IPS DF 4.7 (cell line): Measurements from ENCODE around the gene GOLGA1.

ENCODE experiments used
- DNase-seq: peaks from one replicate; pipeline ENCODE4 v3.0.0-alpha.2; 2013; ENCODE audit warnings: low spot score; ENCODE audit errors: extremely low read depth

The GOLGA1 gene

DNA sequence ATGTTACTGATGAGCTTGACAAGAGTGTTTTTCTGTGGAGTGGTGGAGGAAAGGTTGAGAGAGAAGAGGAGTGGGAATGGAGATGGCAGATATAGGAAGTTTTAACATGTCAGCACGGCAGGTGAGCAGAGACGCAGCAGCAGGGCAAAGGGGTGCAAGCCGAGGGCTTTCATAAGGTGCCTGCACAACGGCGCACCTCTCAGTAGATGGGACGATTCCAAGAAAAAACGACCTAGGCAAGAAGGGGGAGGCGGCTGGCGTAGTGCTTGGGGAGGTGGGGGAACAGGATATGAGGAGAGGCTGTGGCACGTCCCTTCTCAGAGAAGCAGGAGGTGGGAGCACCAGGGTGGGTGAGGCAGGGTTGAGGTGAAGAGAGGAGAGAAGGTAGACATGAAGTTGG lies 54.4 kb downstream of the GOLGA1 start:
- no peak for DNase-seq

DNA sequence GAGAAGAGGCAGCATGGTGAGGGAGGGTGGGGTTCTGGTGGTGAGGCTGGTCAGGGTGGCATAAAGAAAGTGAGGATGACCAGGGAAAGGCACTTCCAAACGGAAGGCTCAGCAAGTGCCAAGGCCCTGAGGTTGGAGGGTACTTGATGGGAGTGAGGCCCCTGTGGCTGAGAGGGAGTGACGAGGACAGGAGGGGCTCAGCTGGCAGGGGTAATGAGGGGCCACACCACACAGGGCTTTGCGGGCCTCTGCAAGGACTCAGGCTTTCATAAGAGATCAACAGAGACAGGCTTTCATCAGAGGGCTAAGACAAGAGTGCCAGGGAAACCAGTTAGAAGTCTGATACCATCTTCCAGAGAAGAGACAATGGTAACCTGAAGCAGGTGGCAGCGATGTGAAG lies 55.3 kb downstream of the GOLGA1 start:
- no peak for DNase-seq

DNA sequence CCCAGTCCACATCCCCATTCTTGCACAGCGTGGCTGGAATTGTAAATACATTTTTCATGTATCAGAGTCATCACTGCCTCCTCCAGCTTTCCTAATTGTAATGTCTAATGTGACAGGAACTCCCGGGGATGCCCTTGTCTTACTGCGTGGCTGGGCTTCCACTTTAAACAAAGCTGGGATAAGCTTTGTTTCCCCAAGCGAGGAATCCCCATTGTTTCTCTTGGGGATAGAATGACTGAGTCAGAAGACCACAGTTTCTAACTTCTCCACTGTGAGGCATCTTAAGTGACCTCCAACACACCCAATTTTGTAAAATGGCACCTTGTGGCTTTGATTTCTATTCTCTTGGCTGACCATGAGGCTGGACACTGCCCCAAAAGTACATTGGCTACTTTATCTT lies 56.5 kb downstream of the GOLGA1 start:
- DNase-seq = no peak

DNA sequence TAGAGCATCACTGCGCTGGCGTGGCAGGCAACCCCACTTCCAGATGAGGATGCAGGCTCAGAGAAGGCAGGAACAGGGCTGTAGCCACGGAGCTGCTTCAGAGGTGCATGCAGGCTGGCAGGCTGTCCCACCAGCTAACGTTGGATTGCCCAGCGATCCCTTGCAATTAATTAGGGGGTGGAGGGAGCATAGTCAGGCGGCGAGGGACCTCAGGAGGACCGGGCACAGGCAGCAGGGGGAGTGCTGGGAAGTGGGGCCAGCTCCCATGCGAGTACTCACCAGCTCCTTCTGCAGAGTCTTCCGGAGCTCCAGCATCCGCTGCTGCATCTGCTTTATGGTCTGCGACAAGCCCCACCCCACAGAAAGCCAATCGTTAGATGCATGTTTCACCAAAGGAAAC lies 58.7 kb downstream of the GOLGA1 start:
- no peak for DNase-seq

DNA sequence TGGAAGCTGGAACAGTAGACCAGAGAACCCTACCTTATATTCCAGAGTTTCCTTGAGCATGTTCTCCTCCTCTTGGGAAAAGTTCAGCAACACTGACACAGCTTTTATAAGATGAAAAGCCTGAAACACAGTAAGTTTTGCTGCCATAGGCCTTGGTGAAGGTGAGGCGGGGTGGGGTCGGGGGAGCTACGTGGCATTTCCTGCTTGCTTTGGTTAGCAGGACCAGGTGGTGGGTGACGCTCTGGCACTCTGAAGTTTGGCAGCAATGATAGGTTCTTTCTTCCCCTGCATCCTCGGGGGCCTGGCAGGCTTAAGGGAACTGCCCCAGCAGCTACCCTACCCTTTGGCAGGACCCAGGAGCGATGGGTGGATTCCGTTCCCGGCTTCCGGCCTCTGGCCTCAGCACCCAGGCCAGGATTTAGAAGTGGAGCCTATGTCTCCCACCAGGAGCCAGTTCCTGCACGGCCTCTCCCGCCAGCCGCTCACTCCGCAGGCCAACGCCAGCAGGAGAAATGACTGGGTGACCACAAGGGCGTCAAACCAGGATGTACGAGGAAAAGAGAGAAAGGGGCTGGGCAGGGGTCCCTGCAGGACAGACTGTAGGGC lies 59.6 kb downstream of the GOLGA1 start:
- DNase-seq = no peak

- no peak for DNase-seq
These were observed 60.4 kb downstream of the GOLGA1 start for GRCh38 chr9:124880501-124880900.

DNA sequence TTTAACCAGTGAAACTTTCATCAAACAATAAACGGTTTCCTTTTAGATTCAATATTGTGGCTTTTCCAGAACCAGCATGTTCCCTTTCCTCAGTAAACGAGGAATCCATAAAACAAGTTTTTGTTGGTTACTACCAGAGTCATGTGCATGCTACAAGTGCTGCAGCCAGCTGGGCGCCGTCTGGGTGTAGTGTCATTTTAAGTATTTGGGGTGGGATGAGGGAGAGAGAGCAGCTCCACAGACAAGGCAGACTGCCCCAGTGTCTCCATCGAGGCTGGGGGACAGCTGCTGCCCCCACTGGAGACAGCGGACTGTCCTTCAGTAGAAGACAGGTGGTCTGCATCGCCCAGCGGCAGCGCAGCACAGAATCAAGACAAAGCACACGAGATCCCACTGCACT lies 61.7 kb downstream of the GOLGA1 start:
- no peak for DNase-seq

- DNase-seq = no peak
These were observed 62.4 kb downstream of the GOLGA1 start for GRCh38 chr9:124878518-124878917.

- no peak for DNase-seq
These were observed 62.9 kb downstream of the GOLGA1 start for GRCh38 chr9:124878021-124878420.

GRCh38 chr9:124877021-124877782 lies 63.7 kb downstream of the GOLGA1 start:
- no peak for DNase-seq

DNA sequence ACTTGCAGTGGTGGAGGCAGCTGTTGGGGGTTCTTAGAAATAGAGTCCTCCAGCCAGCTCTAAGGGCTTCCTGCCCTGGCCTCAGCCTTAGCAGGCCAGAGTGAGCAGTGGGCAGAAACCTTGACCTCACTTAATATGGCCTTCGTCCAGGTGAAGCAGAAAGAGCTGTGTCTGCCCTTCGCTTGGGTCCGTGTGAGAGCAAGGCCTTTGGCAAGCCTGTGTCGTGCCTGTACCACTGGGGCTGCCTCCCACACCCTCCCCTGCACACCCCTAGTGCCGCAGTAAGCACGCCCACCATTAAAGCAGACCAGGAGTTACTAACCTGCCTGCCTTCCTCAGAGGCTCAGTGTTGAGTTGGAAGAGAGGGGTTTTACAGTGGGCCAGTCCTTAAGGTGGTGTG lies 65.4 kb downstream of the GOLGA1 start:
- no peak for DNase-seq

DNA sequence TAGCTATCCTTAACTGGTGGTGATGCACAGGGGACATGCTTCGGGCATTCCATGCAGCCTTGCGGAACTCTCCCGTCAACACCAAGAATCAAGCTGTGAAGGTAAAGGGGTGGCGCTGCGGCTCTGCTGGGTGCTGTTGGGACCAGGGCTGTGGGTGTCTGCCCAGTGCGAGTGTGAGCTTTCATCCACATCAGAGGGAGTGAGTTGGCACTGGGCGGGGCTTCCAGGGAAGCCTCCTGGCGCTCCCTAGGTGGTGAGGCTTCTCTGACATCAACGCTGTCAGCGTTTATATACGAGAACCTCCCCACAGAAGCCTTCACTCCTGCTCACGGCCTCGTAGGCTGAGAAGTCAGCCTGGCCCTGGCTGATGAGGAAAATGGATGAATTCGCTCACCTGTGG lies 67.2 kb downstream of the GOLGA1 start:
- DNase-seq = no peak

DNA sequence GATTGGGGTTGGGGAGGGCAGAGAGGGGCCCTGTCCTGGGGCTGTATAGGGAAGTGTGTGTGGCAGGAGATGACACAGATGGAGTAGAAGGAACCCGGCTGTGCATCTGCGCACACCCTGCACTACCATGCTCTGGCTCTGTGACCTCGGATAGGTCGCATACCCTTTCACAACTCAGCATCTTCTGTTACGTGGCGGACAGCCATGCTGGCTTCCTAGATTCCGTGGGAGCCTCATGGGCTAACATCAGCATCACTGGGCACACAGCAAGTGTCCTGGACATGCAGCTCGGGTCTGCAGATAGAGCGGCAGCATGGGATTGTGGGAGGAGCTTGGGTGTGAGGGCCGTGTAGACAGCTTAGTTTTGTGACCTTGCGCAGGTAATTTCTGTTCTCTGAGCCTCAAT lies 69.7 kb downstream of the GOLGA1 start:
- no peak for DNase-seq

DNA sequence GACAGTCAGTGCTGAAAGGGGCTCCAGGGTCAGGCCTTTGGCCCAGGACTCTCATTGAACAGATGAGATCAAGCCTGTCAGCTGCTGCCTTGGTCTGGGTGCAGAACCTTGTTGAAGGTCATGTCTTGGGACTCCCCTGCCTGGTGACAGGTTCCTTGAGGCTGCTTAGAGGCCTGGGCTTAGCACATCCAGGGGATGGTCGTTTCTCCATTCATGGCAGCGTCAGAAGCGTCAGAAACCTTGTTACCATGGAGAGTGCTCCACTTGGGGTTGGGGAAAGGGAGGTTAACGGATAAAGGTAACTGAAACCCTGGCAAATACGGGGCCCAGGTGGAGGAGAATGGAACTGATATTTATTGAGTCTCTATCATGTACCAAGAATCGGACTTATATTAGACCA lies 70.2 kb downstream of the GOLGA1 start:
- DNase-seq = no peak

- no peak for DNase-seq
These were observed 70.8 kb downstream of the GOLGA1 start for GRCh38 chr9:124869986-124870560.

- DNase-seq = no peak
These were observed 71.4 kb downstream of the GOLGA1 start for GRCh38 chr9:124869466-124869985.

DNA sequence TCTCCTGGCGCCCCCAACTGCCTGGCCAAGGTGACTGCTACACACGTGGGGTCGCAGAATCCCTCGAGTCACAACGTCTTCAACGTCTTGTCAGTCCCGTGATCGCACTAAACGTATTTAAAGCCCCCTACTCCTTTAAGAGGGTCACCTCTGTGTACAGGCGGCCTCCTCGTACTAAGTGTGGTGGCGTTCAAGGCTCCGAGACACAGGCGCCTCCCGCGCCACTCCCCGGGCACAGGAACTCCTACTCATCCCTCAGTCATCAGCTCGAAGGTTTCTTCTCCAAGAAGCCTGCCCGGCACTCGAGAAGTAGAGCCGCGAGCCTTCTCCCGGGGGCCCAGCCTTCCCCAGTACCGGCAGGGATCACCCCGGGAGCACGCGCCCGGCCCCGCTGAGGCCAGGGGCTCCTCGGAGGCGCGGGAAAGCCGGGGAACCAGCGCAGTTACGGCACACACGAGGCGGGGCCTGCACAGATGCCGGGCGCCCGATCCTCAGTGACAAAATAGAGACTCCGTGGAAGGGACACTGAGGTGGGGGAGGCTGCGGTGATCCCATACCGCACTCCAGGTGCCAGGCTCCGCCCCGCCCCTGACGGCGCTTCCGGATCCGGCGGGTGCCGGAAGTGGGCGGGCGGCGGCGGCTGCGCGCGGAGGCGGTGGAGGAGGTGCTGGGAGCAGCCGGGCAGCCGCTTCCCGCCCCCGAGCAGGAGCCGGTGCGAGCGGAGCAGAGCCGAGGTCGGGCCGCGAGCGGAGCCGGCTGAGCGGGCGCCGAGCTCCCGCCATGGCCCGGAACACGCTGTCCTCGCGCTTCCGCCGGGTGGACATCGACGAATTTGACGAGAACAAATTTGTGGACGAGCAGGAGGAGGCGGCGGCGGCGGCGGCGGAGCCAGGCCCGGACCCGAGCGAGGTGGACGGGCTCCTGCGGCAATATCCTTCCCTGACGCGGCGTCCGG lies 72.1 kb downstream of the GOLGA1 start:
- no peak for DNase-seq

GRCh38 chr9:124863371-124863871 lies 77.5 kb downstream of the GOLGA1 start:
- no peak for DNase-seq

- no peak for DNase-seq
These were observed 79.3 kb downstream of the GOLGA1 start, which contains the start of the genes ARPC5L and RPL35 for GRCh38 chr9:124861342-124862229. Gene ARPC5L, plus strand, starts transcription at chr9:124862130. Its CDS starts 7,161 bp downstream, at chr9:124869291. Gene RPL35, minus strand, starts transcription at chr9:124861957. Its CDS starts 45 bp downstream, at chr9:124861912.
